Fibroblast of the aortic adventitia (primary cell): ENCODE data around the gene ADARB2. TPM values are rescaled to one million over a fixed set of nuclear protein-coding genes. Genes with fewer than 3 reads are reported as not detected.

ENCODE experiments used
- DNase-seq: peaks from one replicate; pipeline ENCODE4 v3.0.0-alpha.2; 2010; ENCODE audit warnings: low read depth
- H3K4me3 ChIP-seq: 2 replicates; pipeline ENCODE4 v1.5.1; 2011; ENCODE audit warnings: low read depth, mild to moderate bottlenecking, control low read depth, low read length, moderate library complexity
- total RNA-seq: library from RNA; depleted of rRNA; stranded (reverse); fragments of >200 nt; gene quantifications from 2 replicates; pipeline ENCODE4 v1.2.3, GENCODE V29; 2012; ENCODE audit warnings: low replicate concordance
- TF ChIP-seq, protein P1 (sequence below): IDR thresholded peaks from 2 replicates; pipeline ENCODE4 v1.5.1; 2011; ENCODE audit warnings: mild to moderate bottlenecking, low read length, control low read depth, inconsistent platforms; ENCODE audit not compliant: insufficient read depth

The ADARB2 gene
- total RNA-seq, 1 donor = not detected

DNA sequence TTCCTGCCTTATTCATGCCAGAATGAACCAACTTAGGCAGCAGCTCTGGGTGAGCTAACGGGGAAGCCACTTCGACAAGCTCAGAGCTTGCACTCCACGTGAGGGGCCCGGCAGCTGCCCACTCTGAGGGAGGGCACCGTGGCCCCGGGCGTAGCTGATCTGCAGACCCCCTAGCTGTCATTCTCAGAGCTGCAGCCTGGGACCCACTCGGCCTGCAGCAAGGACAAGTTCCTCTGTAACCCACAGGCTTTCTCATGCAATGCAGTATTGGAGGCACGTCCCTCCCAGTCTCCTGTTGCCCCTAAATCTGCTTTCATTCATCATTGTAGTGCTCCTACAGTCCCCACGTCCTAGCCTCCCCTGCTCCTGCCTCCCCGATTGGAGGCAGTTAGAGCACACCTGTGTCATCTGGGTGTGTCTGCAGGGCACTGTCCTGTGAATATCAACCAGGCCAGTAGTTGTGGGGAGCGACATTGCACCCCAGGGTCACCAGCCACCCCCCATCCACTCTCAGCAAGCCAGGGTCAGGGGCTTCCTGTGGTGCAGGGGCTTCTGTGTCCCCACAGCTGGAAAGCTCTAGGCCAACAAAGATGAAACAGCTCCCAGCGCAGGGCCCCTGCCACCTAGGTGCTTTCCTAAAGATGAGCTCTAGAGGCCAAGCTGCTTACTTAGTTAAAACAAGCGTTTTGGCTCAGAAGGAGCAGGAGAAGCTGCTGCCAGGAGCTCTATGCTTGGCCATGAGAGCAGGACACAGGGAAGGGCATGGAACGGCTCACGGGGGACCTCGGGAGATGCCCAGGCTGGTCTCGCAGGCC, 333.6 kb downstream of the ADARB2 start:
- TF ChIP-seq, protein P1, sequence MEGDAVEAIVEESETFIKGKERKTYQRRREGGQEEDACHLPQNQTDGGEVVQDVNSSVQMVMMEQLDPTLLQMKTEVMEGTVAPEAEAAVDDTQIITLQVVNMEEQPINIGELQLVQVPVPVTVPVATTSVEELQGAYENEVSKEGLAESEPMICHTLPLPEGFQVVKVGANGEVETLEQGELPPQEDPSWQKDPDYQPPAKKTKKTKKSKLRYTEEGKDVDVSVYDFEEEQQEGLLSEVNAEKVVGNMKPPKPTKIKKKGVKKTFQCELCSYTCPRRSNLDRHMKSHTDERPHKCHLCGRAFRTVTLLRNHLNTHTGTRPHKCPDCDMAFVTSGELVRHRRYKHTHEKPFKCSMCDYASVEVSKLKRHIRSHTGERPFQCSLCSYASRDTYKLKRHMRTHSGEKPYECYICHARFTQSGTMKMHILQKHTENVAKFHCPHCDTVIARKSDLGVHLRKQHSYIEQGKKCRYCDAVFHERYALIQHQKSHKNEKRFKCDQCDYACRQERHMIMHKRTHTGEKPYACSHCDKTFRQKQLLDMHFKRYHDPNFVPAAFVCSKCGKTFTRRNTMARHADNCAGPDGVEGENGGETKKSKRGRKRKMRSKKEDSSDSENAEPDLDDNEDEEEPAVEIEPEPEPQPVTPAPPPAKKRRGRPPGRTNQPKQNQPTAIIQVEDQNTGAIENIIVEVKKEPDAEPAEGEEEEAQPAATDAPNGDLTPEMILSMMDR = no peak
- H3K4me3 ChIP-seq = no peak overlapping the region
- DNase-seq = no peak

DNA sequence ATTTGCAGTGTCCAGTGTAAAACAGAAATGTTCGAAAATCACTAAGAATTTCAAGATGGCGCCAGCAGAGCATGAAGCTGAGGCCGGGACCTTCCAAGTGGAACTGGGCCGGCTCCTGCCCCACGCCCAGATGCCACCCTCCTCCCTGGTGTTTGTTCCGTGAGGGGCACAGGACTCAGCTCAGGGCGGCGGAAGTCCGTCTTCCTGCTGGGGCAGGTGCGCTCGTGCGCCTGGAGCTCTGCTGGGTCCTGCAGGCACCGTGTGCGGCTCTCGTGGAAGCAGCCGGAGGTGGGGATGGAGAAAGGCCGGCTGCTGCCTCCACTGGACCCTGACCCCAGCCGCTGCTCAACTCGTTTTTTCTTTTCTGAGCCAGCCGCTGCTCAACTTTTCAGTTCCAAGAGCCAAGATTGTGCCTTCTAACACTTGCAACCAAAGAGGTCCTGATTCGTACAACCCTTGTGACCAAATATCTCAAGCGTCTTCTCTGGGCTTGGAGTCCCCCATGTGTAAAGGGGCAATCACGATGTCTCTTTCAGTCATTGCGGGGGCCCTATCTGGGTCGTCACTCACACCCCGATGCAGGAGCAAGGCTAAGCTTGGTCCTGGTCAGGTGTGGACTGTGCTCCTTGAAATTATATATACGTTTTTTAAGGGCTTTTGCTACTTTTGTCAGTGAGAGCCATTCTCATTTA, 334.4 kb downstream of the ADARB2 start:
- no peak overlapping the region for H3K4me3 ChIP-seq
- DNase-seq = no peak
- TF ChIP-seq, protein P1 = no peak

DNA sequence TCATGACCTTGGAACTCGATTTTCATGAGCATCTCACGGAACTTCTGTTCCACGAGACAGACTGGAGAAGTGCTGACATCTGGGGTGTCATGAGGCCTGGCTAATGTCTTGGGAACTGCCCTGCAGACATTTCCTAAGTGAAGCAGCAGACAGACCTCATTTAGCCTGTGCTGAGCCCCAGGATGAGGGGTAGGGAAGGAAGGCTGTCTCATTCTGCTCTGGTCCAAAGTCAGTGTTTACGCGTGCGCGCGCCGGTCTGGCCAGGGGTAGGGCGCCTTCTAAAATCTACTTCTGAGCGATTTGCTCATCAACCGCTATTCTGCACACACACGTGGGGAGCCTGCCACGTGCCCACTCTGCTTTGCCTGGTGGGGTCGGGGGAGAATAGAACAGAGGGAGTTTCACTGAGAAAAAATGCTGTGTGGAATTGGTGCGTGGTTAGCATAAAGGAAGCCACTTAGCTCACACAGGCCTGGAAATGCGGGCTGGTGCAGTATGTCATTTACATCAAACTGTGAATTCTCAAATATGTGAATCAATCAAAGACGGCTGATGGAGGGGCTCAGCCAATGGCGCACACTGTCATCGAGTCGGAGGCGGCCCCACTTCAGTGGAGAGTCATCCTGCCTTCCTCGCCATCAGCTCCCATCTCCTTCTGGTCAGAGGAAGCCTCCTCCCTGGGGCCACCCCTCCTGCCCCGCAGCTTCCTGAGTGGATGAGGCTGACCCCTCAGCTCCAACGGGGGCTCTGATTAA, 335.1 kb downstream of the ADARB2 start:
- DNase-seq = no peak
- H3K4me3 ChIP-seq = no peak overlapping the region
- TF ChIP-seq, protein P1 = no peak

DNA sequence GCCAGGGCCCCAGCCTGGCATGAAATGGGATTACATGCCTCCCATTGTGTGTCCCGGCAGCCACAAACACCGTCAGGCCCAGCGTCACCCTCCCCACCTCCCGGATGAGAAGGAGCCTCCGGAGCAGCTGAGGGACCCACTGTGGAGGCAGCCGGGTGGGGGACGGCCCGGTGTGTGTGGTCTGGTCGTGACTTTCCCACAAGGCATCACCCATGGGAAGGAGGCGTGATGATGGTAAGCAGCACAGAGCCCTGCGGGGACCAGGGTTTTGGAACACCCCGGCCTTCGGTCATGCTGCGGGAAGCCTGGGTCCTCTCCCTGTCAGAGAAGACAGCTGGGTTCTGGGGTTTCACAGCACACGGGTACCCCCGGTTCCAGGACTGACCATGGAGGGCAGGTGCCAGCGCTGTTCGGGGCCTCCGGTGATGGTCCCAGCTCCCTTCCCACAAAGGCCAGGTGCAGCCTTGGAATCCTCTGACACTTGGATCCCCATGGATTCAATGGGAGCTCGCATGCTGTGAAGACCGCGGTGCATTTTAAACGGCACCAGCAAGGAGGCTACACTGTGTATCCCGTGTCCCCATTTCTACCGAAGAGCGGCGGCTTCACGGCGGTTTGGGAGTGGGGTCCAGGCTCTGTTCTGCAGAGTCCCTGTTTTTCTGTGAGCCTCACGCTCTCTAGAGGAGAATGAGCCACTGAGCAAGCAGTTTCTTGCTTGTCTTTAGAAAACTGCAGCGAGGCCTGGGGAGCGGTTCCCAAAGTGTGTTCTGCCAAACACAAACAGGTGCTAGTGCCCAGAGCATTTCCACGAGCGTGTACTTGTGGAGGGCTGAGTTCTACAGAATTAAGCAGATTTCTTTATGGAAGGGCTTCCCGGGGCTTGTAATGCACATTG, 336.0 kb downstream of the ADARB2 start:
- DNase-seq = no peak
- TF ChIP-seq, protein P1 = no peak

DNA sequence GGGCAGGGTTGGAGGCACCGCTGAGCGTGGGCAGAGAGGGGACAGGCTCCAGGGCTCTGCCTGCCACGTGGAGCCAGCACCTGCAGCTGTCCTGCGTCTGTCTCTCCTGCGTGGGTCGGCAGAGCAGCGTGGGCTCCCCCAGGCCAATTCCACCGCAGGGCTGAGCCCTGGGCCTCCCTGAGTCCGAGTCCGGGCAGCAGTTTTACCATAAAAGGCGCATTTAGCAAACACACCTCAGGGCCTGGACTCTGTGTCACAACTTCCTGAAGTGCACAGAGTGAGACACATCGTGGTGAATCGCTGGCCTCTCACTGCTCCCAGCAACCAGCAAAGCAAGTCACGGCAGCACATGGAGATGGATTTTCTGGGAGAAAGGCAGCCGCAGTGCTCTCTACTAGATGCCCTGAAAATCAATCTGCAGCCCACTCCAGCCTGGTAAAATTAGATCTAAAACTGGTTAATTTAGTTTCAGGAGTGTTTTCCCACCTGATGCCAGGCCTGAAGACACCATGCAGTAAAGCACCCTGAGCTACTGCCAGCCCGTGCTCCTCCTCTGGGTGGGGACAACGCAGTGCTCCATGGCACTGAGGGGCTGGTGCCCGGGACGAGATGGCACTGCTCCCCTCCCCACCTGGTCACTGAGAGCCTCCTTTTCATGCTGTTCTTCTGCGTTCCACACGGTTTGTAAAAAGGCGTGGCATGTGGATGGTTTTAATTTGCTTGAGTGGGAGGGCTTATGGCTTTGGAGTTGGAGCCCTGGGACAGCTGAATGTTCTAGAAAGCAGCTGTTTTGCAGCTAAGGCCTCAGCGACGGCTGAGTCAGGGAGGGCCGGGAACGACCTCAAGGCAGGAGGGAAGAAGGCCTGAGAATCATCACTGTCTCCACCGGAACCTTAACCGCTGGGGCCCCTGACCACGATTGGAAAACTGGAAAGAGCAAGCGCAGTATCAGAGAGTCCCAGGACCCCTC, 336.9 kb downstream of the ADARB2 start:
- TF ChIP-seq, protein P1 = no peak
- no peak overlapping the region for H3K4me3 ChIP-seq
- DNase-seq = no peak

More for the DNA sequence above, 336.0 kb downstream of the ADARB2 start:
- no peak overlapping the region for H3K4me3 ChIP-seq
